CD14-positive monocyte (primary cell): ENCODE results near the gene ADAMTS18. TPM values are rescaled to one million over a fixed set of nuclear protein-coding genes. Genes with fewer than 3 reads are reported as not detected.

Experiments
- DNase-seq, 3 donors: peaks; one replicate each; pipeline ENCODE4 v3.0.0-alpha.2; 2011 to 2022
- H2AFZ ChIP-seq: 2 replicates; pipeline ENCODE4 v1.6.0; 2012; ENCODE audit warnings: mild to moderate bottlenecking, low read depth, low read length, inconsistent platforms; ENCODE audit not compliant: insufficient read depth, poor library complexity, severe bottlenecking
- H3K27ac ChIP-seq, 2 donors: 1 replicate in 1 of 2; 2 replicates in 1 of 2; pipeline ENCODE4 v1.5.1; 2012 to 2013; ENCODE audit warnings: low read length in 2 of 2, control low read depth in 1 of 2, inconsistent platforms in 1 of 2, low read depth in 1 of 2, mild to moderate bottlenecking in 1 of 2
- H3K27me3 ChIP-seq, 2 donors: one replicate each; pipeline versions ENCODE4 v1.6.0 to v1.6.1; 2011 to 2013; ENCODE audit warnings: low read length in 2 of 2; ENCODE audit not compliant: control insufficient read depth in 2 of 2, insufficient read depth in 2 of 2
- H3K36me3 ChIP-seq, 2 donors: replicated peaks in 1 of 2; 1 replicate in 1 of 2; 2 replicates in 1 of 2; pipeline versions ENCODE4 v1.5.1 to v1.6.1; 2012 to 2013; ENCODE audit warnings: low read length in 2 of 2, control low read depth in 1 of 2, inconsistent platforms in 1 of 2, mild to moderate bottlenecking in 1 of 2; ENCODE audit not compliant: insufficient read depth in 2 of 2, control insufficient read depth in 1 of 2
- H3K4me1 ChIP-seq, 2 donors: 1 replicate in 1 of 2; 2 replicates in 1 of 2; pipeline versions ENCODE4 v1.5.1 to v1.6.1; 2012 to 2013; ENCODE audit warnings: low read length in 2 of 2, control low read depth in 1 of 2, inconsistent platforms in 1 of 2, mild to moderate bottlenecking in 1 of 2, moderate library complexity in 1 of 2; ENCODE audit not compliant: insufficient read depth in 2 of 2, control insufficient read depth in 1 of 2
- H3K4me2 ChIP-seq: replicated peaks from 2 replicates; pipeline ENCODE3; 2012; ENCODE audit warnings: low read length, moderate library complexity, mild to moderate bottlenecking; ENCODE audit not compliant: poor library complexity, severe bottlenecking; ENCODE audit errors: extremely low read depth
- H3K4me3 ChIP-seq, 3 experiments: fragments of 200-600 bp in 1 of 3; sonication (generic) in 1 of 3; replicated peaks in 1 of 3; 1 replicate in 2 of 3; 2 replicates in 1 of 3; pipeline ENCODE4 v1.5.1; 2011 to 2013; ENCODE audit warnings: low read length in 3 of 3, mild to moderate bottlenecking in 3 of 3, control low read depth in 2 of 3, low read depth in 2 of 3, inconsistent platforms in 1 of 3, moderate library complexity in 1 of 3
- H3K79me2 ChIP-seq: 2 replicates; pipeline ENCODE4 v1.6.0; 2012; ENCODE audit warnings: mild to moderate bottlenecking, control low read depth, inconsistent platforms, low read length, moderate library complexity; ENCODE audit not compliant: insufficient read depth
- H3K9ac ChIP-seq: 2 replicates; pipeline ENCODE4 v1.6.0; 2017; ENCODE audit warnings: low read length, mild to moderate bottlenecking; ENCODE audit not compliant: insufficient read depth, poor library complexity, severe bottlenecking
- H3K9me3 ChIP-seq, 2 donors: replicated peaks in 1 of 2; 1 replicate in 1 of 2; 2 replicates in 1 of 2; pipeline versions ENCODE4 v1.5.1 to v1.6.1; 2012 to 2013; ENCODE audit warnings: low read length in 2 of 2, control low read depth in 1 of 2; ENCODE audit not compliant: control insufficient read depth in 1 of 2, insufficient read depth in 1 of 2
- H4K20me1 ChIP-seq: 2 replicates; pipeline ENCODE4 v1.6.0; 2012; ENCODE audit warnings: mild to moderate bottlenecking, low read length, control low read depth, moderate library complexity; ENCODE audit not compliant: insufficient read depth
- H3K27ac Mint-ChIP-seq, 7 donors: one replicate each; pipeline ENCODE4 v1.8.0; 2020; ENCODE audit warnings: mild to moderate bottlenecking in 7 of 7, mixed read lengths in 7 of 7, moderate library complexity in 6 of 7, inconsistent platforms in 2 of 7
- H3K27me3 Mint-ChIP-seq, 3 donors: one replicate each; pipeline ENCODE4 v1.8.0; 2021 to 2022; ENCODE audit warnings: low read depth in 3 of 3, mild to moderate bottlenecking in 3 of 3, mixed read lengths in 3 of 3, moderate library complexity in 3 of 3, inconsistent platforms in 1 of 3
- H3K36me3 Mint-ChIP-seq, 2 donors: one replicate each; pipeline ENCODE4 v1.8.0; 2020; ENCODE audit warnings: mixed read lengths in 2 of 2, inconsistent platforms in 1 of 2, mild to moderate bottlenecking in 1 of 2
- H3K4me1 Mint-ChIP-seq: one replicate; pipeline ENCODE4 v1.8.0; 2020; ENCODE audit warnings: mild to moderate bottlenecking, mixed read lengths
- H3K4me3 Mint-ChIP-seq, 2 donors: one replicate each; pipeline ENCODE4 v1.8.0; 2020; ENCODE audit warnings: mild to moderate bottlenecking in 2 of 2, mixed read lengths in 2 of 2, moderate library complexity in 1 of 2
- H3K9me3 Mint-ChIP-seq, 7 donors: one replicate each; pipeline ENCODE4 v1.8.0; 2020 to 2022; ENCODE audit warnings: mixed read lengths in 7 of 7, mild to moderate bottlenecking in 6 of 7, moderate library complexity in 6 of 7, inconsistent platforms in 2 of 7
- WGBS: methylation state at CpG from one replicate; pipeline ENCODE4 v1.1.5; 2013; ENCODE audit warnings: missing lambda C conversion rate; ENCODE audit not compliant: insufficient coverage; 5-methylcytosine and 5-hydroxymethylcytosine counted together
- intact Hi-C, 2 donors: fragments of 100-400 bp; cut with micrococcal nuclease; formaldehyde crosslinking; loops; one replicate each; pipeline versions ENCODE4 v1.15.0 to v1.15.1; 2023
- polyA plus RNA-seq, 3 donors: library from polyadenylated mRNA; depleted of rRNA in 1 of 3; unstranded in 2 of 3; stranded (reverse) in 1 of 3; fragments of 300-500 nt in 2 of 3; fragments of >200 nt in 1 of 3; fragmentation: Illumina TruSeq in 2 of 3; gene quantifications; 1 replicate in 2 of 3; 2 replicates in 1 of 3; pipeline ENCODE4 v1.2.3, GENCODE V29; 2012 to 2021
- TF ChIP-seq, protein P1 (sequence below): fragments of 200-600 bp; IDR thresholded peaks from one replicate; pipeline ENCODE4 v1.8.0; 2022; ENCODE audit warnings: antibody characterized with exemption, mild to moderate bottlenecking

ADAMTS18 gene
- polyA plus RNA-seq, 3 donors: not detected

DNA sequence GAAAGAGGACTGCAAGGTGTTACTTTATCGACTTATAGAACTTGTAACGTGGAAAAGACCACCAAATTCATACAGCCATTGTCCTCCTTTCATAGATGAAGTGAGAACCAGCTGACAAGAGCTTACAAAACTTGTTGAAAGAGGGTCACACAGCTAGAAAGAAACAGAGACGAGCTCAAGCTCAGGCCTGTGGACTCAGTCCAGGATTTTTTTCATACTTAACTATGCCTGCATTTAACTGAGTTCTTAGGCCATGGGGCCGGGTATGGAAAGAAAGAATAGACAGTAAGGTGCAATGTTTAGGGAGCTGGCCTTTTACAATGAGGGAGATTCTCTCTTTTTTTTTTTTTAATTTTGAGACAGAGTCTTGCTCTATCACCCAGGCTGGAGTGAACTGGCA, 106.1 kb downstream of the ADAMTS18 start:
- Histone ChIP-seq H3K4me2 (no peak overlapping the region), H4K20me1 (no peaks in the 10 kb centered on the region), H3K4me1 (no peaks in the 10 kb centered on the region), H3K79me2 (no peaks in the 10 kb centered on the region), H2AFZ (no peak overlapping the region), H3K9me3 (no peaks in the 10 kb centered on the region), H3K4me3 (no peak overlapping the region), H3K9ac (no peak overlapping the region), H3K27me3 (no peaks in the 10 kb centered on the region), H3K27ac (no peak overlapping the region), H3K36me3 (no peaks in the 10 kb centered on the region)
- no peak overlapping the region for H3K4me3 Mint-ChIP-seq
- no peak for DNase-seq
- TF ChIP-seq, protein P1, sequence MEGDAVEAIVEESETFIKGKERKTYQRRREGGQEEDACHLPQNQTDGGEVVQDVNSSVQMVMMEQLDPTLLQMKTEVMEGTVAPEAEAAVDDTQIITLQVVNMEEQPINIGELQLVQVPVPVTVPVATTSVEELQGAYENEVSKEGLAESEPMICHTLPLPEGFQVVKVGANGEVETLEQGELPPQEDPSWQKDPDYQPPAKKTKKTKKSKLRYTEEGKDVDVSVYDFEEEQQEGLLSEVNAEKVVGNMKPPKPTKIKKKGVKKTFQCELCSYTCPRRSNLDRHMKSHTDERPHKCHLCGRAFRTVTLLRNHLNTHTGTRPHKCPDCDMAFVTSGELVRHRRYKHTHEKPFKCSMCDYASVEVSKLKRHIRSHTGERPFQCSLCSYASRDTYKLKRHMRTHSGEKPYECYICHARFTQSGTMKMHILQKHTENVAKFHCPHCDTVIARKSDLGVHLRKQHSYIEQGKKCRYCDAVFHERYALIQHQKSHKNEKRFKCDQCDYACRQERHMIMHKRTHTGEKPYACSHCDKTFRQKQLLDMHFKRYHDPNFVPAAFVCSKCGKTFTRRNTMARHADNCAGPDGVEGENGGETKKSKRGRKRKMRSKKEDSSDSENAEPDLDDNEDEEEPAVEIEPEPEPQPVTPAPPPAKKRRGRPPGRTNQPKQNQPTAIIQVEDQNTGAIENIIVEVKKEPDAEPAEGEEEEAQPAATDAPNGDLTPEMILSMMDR: no peak
- no peaks in the 10 kb centered on the region for H3K36me3 Mint-ChIP-seq
- WGBS: no CpG with 5 or more reads among the region's 4 CpGs
- H3K4me1 Mint-ChIP-seq: no peaks in the 10 kb centered on the region
- H3K27me3 Mint-ChIP-seq: peaks cover 0 to 3% (median 1%) of the 10 kb centered on the region in 3 donors
- intact Hi-C loops: no loop called here
- H3K27ac Mint-ChIP-seq: no peak overlapping the region
- H3K9me3 Mint-ChIP-seq: peaks cover 0 to 3% (median 0%) of the 10 kb centered on the region in 7 donors

DNA sequence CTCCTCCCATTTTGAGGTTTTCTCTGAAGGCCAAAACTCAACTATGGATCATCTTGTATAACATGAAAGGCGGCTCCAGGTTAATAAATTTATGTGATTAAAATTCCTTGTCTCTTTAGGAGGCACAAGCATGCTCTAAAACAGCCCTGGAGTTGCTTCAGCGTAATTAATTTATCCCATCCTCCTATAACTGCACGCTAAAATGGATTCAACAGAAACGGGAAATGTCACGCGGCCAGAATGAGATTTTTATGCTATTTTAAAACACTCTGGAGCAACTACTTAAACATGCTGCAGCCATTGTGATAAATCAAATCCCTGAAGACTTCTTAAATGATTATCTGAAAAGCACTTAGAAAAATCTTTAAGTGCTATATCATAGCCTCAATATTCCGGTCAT, 106.6 kb downstream of the ADAMTS18 start:
- H3K4me3 ChIP-seq: no peak overlapping the region
- TF ChIP-seq, protein P1: no peak
- H3K4me1 ChIP-seq: no peaks in the 10 kb centered on the region
- no peak overlapping the region for H2AFZ ChIP-seq
- no peak overlapping the region for H3K9ac ChIP-seq
- no peaks in the 10 kb centered on the region for H3K36me3 ChIP-seq
- Mint-ChIP-seq H3K4me3 (no peak overlapping the region), H3K9me3 (peaks cover 0 to 3% (median 0%) of the 10 kb centered on the region in 7 donors), H3K27ac (no peak overlapping the region), H3K36me3 (no peaks in the 10 kb centered on the region), H3K27me3 (peaks cover 0 to 3% (median 1%) of the 10 kb centered on the region in 3 donors), H3K4me1 (no peaks in the 10 kb centered on the region)
- no peaks in the 10 kb centered on the region for H3K27me3 ChIP-seq
- no peaks in the 10 kb centered on the region for H4K20me1 ChIP-seq
- H3K27ac ChIP-seq: no peak overlapping the region
- no peaks in the 10 kb centered on the region for H3K9me3 ChIP-seq
- H3K79me2 ChIP-seq: no peaks in the 10 kb centered on the region
- 100% methylated on average over 1 of the region's 7 CpGs for WGBS
- intact Hi-C loops: no loop called here
- DNase-seq: no peak
- no peak overlapping the region for H3K4me2 ChIP-seq
